Heart left ventricle (tissue), 16 donors: ENCODE measurements around the gene SCYGR2. TPM values are rescaled to one million over a fixed set of nuclear protein-coding genes. Genes with fewer than 3 reads are reported as not detected.
"Not testable (repeated sequence)": the region's sequence is repeated elsewhere in the genome, so short reads cannot be mapped to it uniquely, and the experiment has no call there.

Experiments used
- ATAC-seq, 4 donors: fragments of 200-7000 bp; cut with Tn5 transposase; one replicate each; pipeline ENCODE4 v1.9.1; 2020 to 2022; ENCODE audit warnings: moderate library complexity in 4 of 4, mild to moderate bottlenecking in 3 of 4, moderate number of reproducible peaks in 1 of 4
- DNase-seq, 5 donors: peaks; one replicate each; pipeline ENCODE4 v3.0.0-alpha.2; 2020
- H3K27ac ChIP-seq, 12 donors: fragments of 200-600 bp; sonication (generic) in 4 of 12; one replicate each; pipeline versions ENCODE4 v1.5.0 to v1.8.0; 2016 to 2022; ENCODE audit warnings: mild to moderate bottlenecking in 2 of 12
- H3K27me3 ChIP-seq, 9 donors: fragments of 200-600 bp; sonication (generic) in 2 of 9; one replicate each; pipeline versions ENCODE4 v1.5.1 to v1.8.0; 2016 to 2022; ENCODE audit warnings: mild to moderate bottlenecking in 3 of 9
- H3K36me3 ChIP-seq, 9 donors: fragments of 200-600 bp; sonication (generic) in 2 of 9; one replicate each; pipeline versions ENCODE4 v1.5.0 to v1.8.0; 2018 to 2022; ENCODE audit warnings: mild to moderate bottlenecking in 2 of 9
- H3K4me1 ChIP-seq, 12 donors: fragments of 200-600 bp; sonication (generic) in 4 of 12; one replicate each; pipeline versions ENCODE4 v1.5.0 to v1.8.0; 2016 to 2022; ENCODE audit warnings: mild to moderate bottlenecking in 3 of 12
- H3K4me3 ChIP-seq, 12 donors: fragments of 200-600 bp; sonication (generic) in 4 of 12; one replicate each; pipeline versions ENCODE4 v1.5.0 to v1.8.0; 2017 to 2022; ENCODE audit warnings: mild to moderate bottlenecking in 9 of 12, moderate library complexity in 4 of 12
- H3K9me3 ChIP-seq, 12 donors: fragments of 200-600 bp; sonication (generic) in 4 of 12; one replicate each; pipeline versions ENCODE4 v1.5.0 to v1.8.0; 2016 to 2022; ENCODE audit warnings: mild to moderate bottlenecking in 1 of 12
- CTCF ChIP-seq, 12 donors: fragments of 200-600 bp; sonication (generic) in 4 of 12; IDR thresholded peaks; one replicate each; pipeline versions ENCODE4 v1.5.0 to v1.8.0; 2018 to 2022; ENCODE audit warnings: antibody characterized with exemption in 12 of 12, mild to moderate bottlenecking in 5 of 12
- POLR2A ChIP-seq, 2 donors: fragments of 450-650 bp; IDR thresholded peaks; one replicate each; pipeline ENCODE4 v1.6.1; 2017; ENCODE audit warnings: antibody characterized with exemption in 2 of 2, mild to moderate bottlenecking in 2 of 2, moderate library complexity in 2 of 2
- WGBS, 4 donors: extraction: QIAGEN DNeasy Blood & Tissue Kit in 2 of 4; methylation state at CpG; one replicate each; pipeline versions ENCODE4 v1.1.5 to v1.1.7; 2013 to 2018; 5-methylcytosine and 5-hydroxymethylcytosine counted together
- intact Hi-C, 10 donors: fragments of 100-400 bp; cut with DNase I; formaldehyde crosslinking; loops; one replicate each; pipeline versions ENCODE4 v1.11.1 to v1.14.2; 2022
- long read RNA-seq, 3 donors: library from polyadenylated mRNA; unstranded; transcript quantifications; one replicate each; pipeline ENCODE4 v2.0.0, GENCODE V29; 2020 to 2021
- polyA plus RNA-seq, 2 donors: library from polyadenylated mRNA; stranded (reverse); fragments of 200-250 nt; gene quantifications; one replicate each; pipeline ENCODE4 v1.2.3, GENCODE V29; 2013
- total RNA-seq, 9 donors: library from RNA; depleted of rRNA in 2 of 9; stranded (reverse); fragments of >200 nt in 2 of 9; fragmentation: NEBNext Ultra II Directional in 3 of 9; extraction: Animal tissue kit (Norgen Biotek cat#: 25700) in 3 of 9; gene quantifications; one replicate each; pipeline versions ENCODE4 v1.1.0 to v1.2.4, GENCODE V29; 2016 to 2023
- donor health status: ischemic (EF 13 %, LVEDD 7.1; RV severe dilation, severe dysfunction).
- donor health status: healthy with polysubstance abuse.
- donor health status: DM: no; HTN: yes; CAD: no.
- donor health status: DM: no; HTN: no; CAD: no.
- donor health status: ischemic (EF 25% LVEDD 6.9; RV normal size, moderate dysfunction).
- donor health status: ischemic (EF 25% LVEDD 5.7; RV mildly dilated, moderate dysfunction).
- donor health status: healthy.
- donor health status: DM: yes; HTN: yes; CAD: no.
- donor health status: ischemic (EF 35%, LVEDD 5.7; RV mildly dilated, moderate dysfunction).
- donor health status: nonischemic (EF 11% LVEDD 7.7; RV severe dilation, severe dysfunction).
- donor health status: DM: yes; HTN: yes; CAD: no.
- donor health status: PGD.
- donor health status: ischemic (EF 29% LVEDD 5.4; RV normal size, mild dysfunction).
- donor health status: nonischemic (EF 23%, LVEDD 6.1; RV moderate dilation, normal function).

Gene SCYGR2
- total RNA-seq (not detected), polyA plus RNA-seq (not detected)
- long read RNA-seq, donor 1 = 0 reads
- long read RNA-seq, donor 2 = 0 reads
- long read RNA-seq, donor 3 = 0 reads

- H3K4me3 ChIP-seq, H3K36me3 ChIP-seq, H3K4me1 ChIP-seq, H3K27ac ChIP-seq, ATAC-seq, H3K9me3 ChIP-seq, intact Hi-C loops, DNase-seq: not testable (repeated sequence)
- 79 to 86% (median 82%) methylated on average over 16 of the region's 16 CpGs for WGBS, 4 donors
- H3K27me3 ChIP-seq = peaks cover 0 to 12% (median 0%) of the 10 kb centered on the region in 9 donors
Observed at GRCh38 chr2:227598835-227599503, at the start of gene SCYGR2. Gene SCYGR2 (plus strand): TSS chr2:227598893. CDS start chr2:227598893, 0 bp downstream.

GRCh38 chr2:227551836-227552235 is 46.9 kb upstream of the SCYGR2 start:
- no peaks in the 10 kb centered on the region for H3K4me1 ChIP-seq
- TF ChIP-seq POLR2A (IDR thresholded peaks at IDR 0.05) (no peak), CTCF (IDR thresholded peaks at IDR 0.05) (no peak)
- no peak overlapping the region for H3K4me3 ChIP-seq
- ATAC-seq = no peak
- DNase-seq = no peak
- peaks cover 3 to 97% (median 86%) of the 10 kb centered on the region in 9 donors for H3K36me3 ChIP-seq
- H3K27me3 ChIP-seq = no peaks in the 10 kb centered on the region
- H3K27ac ChIP-seq = no peak overlapping the region
- 90 to 99% (median 93%) methylated on average over 3 of the region's 3 CpGs for WGBS, 4 donors
- no peaks in the 10 kb centered on the region for H3K9me3 ChIP-seq
- intact Hi-C loops = loop anchor here in 1 of 10 donors (10.0 kb wide), 1 partner anchor 77 kb away; the partner anchor contains the start of gene AGFG1

GRCh38 chr2:227562581-227562980 is 36.1 kb upstream of the SCYGR2 start:
- Histone ChIP-seq H3K4me1 (peaks cover 0 to 4% (median 0%) of the 10 kb centered on the region in 12 donors), H3K4me3 (no peak overlapping the region), H3K27ac (no peak overlapping the region), H3K9me3 (no peaks in the 10 kb centered on the region), H3K36me3 (peaks cover 0 to 35% (median 12%) of the 10 kb centered on the region in 9 donors), H3K27me3 (no peaks in the 10 kb centered on the region)
- ATAC-seq (no peak), DNase-seq (no peak)
- TF ChIP-seq POLR2A (IDR thresholded peaks at IDR 0.05) (no peak), CTCF (IDR thresholded peaks at IDR 0.05) (no peak)
- intact Hi-C loops = loop anchor here in 2 of 10 donors (10.0 kb wide), 1 partner anchor 88 kb away; the partner anchor contains the start of gene AGFG1 (in 2 of the 2)

- Histone ChIP-seq H3K27me3 (no peaks in the 10 kb centered on the region), H3K4me1 (peaks cover 0 to 4% (median 0%) of the 10 kb centered on the region in 12 donors), H3K9me3 (no peaks in the 10 kb centered on the region), H3K4me3 (no peak overlapping the region), H3K36me3 (peaks cover 0 to 11% (median 0%) of the 10 kb centered on the region in 9 donors), H3K27ac (no peak overlapping the region)
- intact Hi-C loops = loop anchor here in 2 of 10 donors (10.0 kb wide), 1 partner anchor 90 kb away; the partner anchor contains the start of gene AGFG1 (in 2 of the 2)
- WGBS, 4 donors = 90 to 97% (median 95%) methylated on average over 1 of the region's 1 CpG
- no peak for DNase-seq
- TF ChIP-seq CTCF (IDR thresholded peaks at IDR 0.05) (no peak), POLR2A (IDR thresholded peaks at IDR 0.05) (no peak)
- peak in 1 of 4 donors; percentile 31 for ATAC-seq
Observed at GRCh38 chr2:227565080-227565479, 33.6 kb upstream of the SCYGR2 start.
